ENCODE results near the gene KCNT1.

GRCh38 chr9:135789838-135790291 is 87.9 kb downstream of the KCNT1 start:
- TF ChIP-seq EZH2 (IDR thresholded peaks at IDR 0.05; ENCODE audit: insufficient read depth, low read length) (no peak), CTCF (IDR thresholded peaks at IDR 0.05; ENCODE audit: insufficient read depth, low read depth, low read length) (no peak)
